Sigmoid colon (tissue), 7 donors: Measurements from ENCODE around the gene STK24. TPM values are rescaled to one million over a fixed set of nuclear protein-coding genes. Genes with fewer than 3 reads are reported as not detected.

Experiments
- DNase-seq: peaks from one replicate; pipeline ENCODE4 v3.0.0-alpha.2; 2019
- H3K27ac ChIP-seq, 4 donors: fragments of 200-600 bp; sonication (generic); one replicate each; pipeline ENCODE4 v1.5.1; 2016 to 2019; ENCODE audit warnings: mild to moderate bottlenecking in 1 of 4
- H3K27me3 ChIP-seq, 3 donors: fragments of 200-600 bp; sonication (generic); one replicate each; pipeline ENCODE4 v1.5.1; 2019; ENCODE audit warnings: mild to moderate bottlenecking in 1 of 3
- H3K36me3 ChIP-seq, 4 donors: fragments of 200-600 bp; sonication (generic); one replicate each; pipeline ENCODE4 v1.5.1; 2016 to 2019
- H3K4me1 ChIP-seq, 4 donors: fragments of 200-600 bp; sonication (generic); one replicate each; pipeline ENCODE4 v1.5.1; 2017 to 2019
- H3K4me3 ChIP-seq, 4 donors: fragments of 200-600 bp; sonication (generic); one replicate each; pipeline ENCODE4 v1.5.1; 2017 to 2019; ENCODE audit warnings: mild to moderate bottlenecking in 2 of 4, moderate library complexity in 1 of 4
- H3K9me3 ChIP-seq, 4 donors: fragments of 200-600 bp in 3 of 4; sonication (generic) in 3 of 4; one replicate each; pipeline versions ENCODE4 v1.5.1 to v1.6.1; 2013 to 2019
- EP300 ChIP-seq, 4 donors: sonication (generic); formaldehyde crosslinking; IDR thresholded peaks; one replicate each; pipeline ENCODE4 v1.6.1; 2017; ENCODE audit warnings: antibody characterized with exemption in 4 of 4
- POLR2A ChIP-seq, 2 donors: fragments of 450-650 bp; IDR thresholded peaks; one replicate each; pipeline ENCODE4 v1.6.1; 2016; ENCODE audit warnings: antibody characterized with exemption in 2 of 2, mild to moderate bottlenecking in 2 of 2, moderate library complexity in 2 of 2
- POLR2AphosphoS5 ChIP-seq, 4 donors: sonication (generic); formaldehyde crosslinking; IDR thresholded peaks; one replicate each; pipeline ENCODE4 v1.6.1; 2017; ENCODE audit warnings: antibody characterized with exemption in 4 of 4
- WGBS, 2 donors: extraction: QIAGEN DNeasy Blood & Tissue Kit; methylation state at CpG; one replicate each; pipeline ENCODE4 v1.1.7; 2013; 5-methylcytosine and 5-hydroxymethylcytosine counted together
- intact Hi-C: fragments of 100-400 bp; cut with DNase I; formaldehyde crosslinking; loops from one replicate; pipeline ENCODE4 v1.15.1; 2023
- polyA plus RNA-seq, 3 donors: library from polyadenylated mRNA; stranded (reverse); fragments of 200-250 nt; gene quantifications; one replicate each; pipeline ENCODE4 v1.2.3, GENCODE V29; 2013
- total RNA-seq, 4 donors: library from RNA; depleted of rRNA; stranded (reverse); fragments of >200 nt; gene quantifications; one replicate each; pipeline ENCODE4 v1.1.0, GENCODE V29; 2016
- TF ChIP-seq, protein P1 (sequence below), 4 experiments: fragments of 450-650 bp in 3 of 4; fragments of 200-600 bp in 1 of 4; IDR thresholded peaks; one replicate each; pipeline ENCODE4 v1.5.1; 2016 to 2019; ENCODE audit warnings: antibody characterized with exemption in 4 of 4, mild to moderate bottlenecking in 3 of 4, moderate library complexity in 2 of 4
- donor health status: healthy with polysubstance abuse.
- donor health status: Bipolar disorder and iron deficiency.
- donor health status: healthy.

The STK24 gene
- total and polyA plus RNA-seq, 7 donors: 59.7 to 200 (median 78.9) TPM

DNA sequence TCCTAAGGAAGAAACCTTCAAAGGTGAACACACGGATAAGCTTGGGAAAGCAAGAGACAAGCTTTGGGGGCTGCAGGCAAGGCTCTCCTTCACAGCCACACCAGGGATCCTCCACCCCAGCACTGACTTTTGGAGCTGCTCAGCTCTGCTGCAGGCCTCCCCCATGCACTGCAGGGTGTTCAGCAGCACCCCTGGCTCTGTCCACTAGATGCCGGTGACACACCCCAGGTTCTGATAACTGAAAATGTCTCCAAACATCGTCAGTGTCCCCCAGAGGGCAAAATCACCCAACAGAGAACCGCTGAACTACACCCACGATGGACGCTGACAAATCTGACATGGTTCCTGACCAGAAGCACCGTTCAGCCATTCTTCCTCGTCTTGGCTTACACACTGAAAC, 90.5 kb downstream of the STK24 start:
- no peak for DNase-seq
- peak overlapping the region in 3 of 4 donors; percentile 78 to 88 (median 84) for H3K27ac ChIP-seq
- WGBS, 2 donors: 90 to 92% methylated on average over 8 of the region's 8 CpGs
- no peak for TF ChIP-seq POLR2A (IDR thresholded peaks at IDR 0.05)
- TF ChIP-seq, protein P1, sequence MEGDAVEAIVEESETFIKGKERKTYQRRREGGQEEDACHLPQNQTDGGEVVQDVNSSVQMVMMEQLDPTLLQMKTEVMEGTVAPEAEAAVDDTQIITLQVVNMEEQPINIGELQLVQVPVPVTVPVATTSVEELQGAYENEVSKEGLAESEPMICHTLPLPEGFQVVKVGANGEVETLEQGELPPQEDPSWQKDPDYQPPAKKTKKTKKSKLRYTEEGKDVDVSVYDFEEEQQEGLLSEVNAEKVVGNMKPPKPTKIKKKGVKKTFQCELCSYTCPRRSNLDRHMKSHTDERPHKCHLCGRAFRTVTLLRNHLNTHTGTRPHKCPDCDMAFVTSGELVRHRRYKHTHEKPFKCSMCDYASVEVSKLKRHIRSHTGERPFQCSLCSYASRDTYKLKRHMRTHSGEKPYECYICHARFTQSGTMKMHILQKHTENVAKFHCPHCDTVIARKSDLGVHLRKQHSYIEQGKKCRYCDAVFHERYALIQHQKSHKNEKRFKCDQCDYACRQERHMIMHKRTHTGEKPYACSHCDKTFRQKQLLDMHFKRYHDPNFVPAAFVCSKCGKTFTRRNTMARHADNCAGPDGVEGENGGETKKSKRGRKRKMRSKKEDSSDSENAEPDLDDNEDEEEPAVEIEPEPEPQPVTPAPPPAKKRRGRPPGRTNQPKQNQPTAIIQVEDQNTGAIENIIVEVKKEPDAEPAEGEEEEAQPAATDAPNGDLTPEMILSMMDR (IDR thresholded peaks at IDR 0.05): no peak
- no peak for TF ChIP-seq POLR2AphosphoS5 (IDR thresholded peaks at IDR 0.05)
- TF ChIP-seq EP300 (IDR thresholded peaks at IDR 0.05): no peak
- H3K4me1 ChIP-seq: peaks cover 0 to 100% (median 97%) of the 10 kb centered on the region in 4 donors
- H3K4me3 ChIP-seq: no peak overlapping the region
- intact Hi-C loops: no loop called here
- H3K27me3 ChIP-seq: no peaks in the 10 kb centered on the region
- H3K36me3 ChIP-seq: no peaks in the 10 kb centered on the region
- H3K9me3 ChIP-seq: no peaks in the 10 kb centered on the region

- DNase-seq: no peak
- 91 to 93% methylated on average over 11 of the region's 11 CpGs for WGBS, 2 donors
- H3K27ac ChIP-seq: peak overlapping the region; percentile 73 to 88 (median 81)
- TF ChIP-seq POLR2AphosphoS5 (IDR thresholded peaks at IDR 0.05) (no peak), POLR2A (IDR thresholded peaks at IDR 0.05) (no peak), EP300 (IDR thresholded peaks at IDR 0.05) (no peak)
- TF ChIP-seq, protein P1 (IDR thresholded peaks at IDR 0.05): no peak
- peaks cover 0 to 100% (median 97%) of the 10 kb centered on the region in 4 donors for H3K4me1 ChIP-seq
- H3K27me3 ChIP-seq: no peaks in the 10 kb centered on the region
- no peak overlapping the region for H3K4me3 ChIP-seq
- no peaks in the 10 kb centered on the region for H3K36me3 ChIP-seq
- intact Hi-C loops: no loop called here
- no peaks in the 10 kb centered on the region for H3K9me3 ChIP-seq
Observed at GRCh38 chr13:98485561-98485960, 91.3 kb downstream of the STK24 start.

GRCh38 chr13:98484289-98485219, 92.4 kb downstream of the STK24 start:
- H3K4me1 ChIP-seq: peaks cover 0 to 100% (median 96%) of the 10 kb centered on the region in 4 donors
- intact Hi-C loops: no loop called here

GRCh38 chr13:98483601-98484288, 93.2 kb downstream of the STK24 start:
- WGBS, 2 donors: 27 to 66% methylated on average over 14 of the region's 14 CpGs
- intact Hi-C loops: loop anchor here (2.0 kb wide), 2 partner anchors 33 to 93 kb away; partner anchors contain the start of gene STK24
- Histone ChIP-seq H3K4me1 (peaks cover 0 to 100% (median 96%) of the 10 kb centered on the region in 4 donors), H3K9me3 (no peaks in the 10 kb centered on the region), H3K4me3 (no peak overlapping the region), H3K27ac (peak overlapping the region; percentile 73 to 88 (median 81)), H3K36me3 (no peaks in the 10 kb centered on the region), H3K27me3 (no peaks in the 10 kb centered on the region)
- DNase-seq: no peak
- TF ChIP-seq EP300 (IDR thresholded peaks at IDR 0.05) (no peak), POLR2A (IDR thresholded peaks at IDR 0.05) (no peak), POLR2AphosphoS5 (IDR thresholded peaks at IDR 0.05) (no peak)
- TF ChIP-seq, protein P1 (IDR thresholded peaks at IDR 0.05): no peak

More at GRCh38 chr13:98484289-98485219, 92.4 kb downstream of the STK24 start:
- WGBS, 2 donors: 8 to 42% methylated on average over 21 of the region's 21 CpGs
- no peak overlapping the region for H3K4me3 ChIP-seq
- no peaks in the 10 kb centered on the region for H3K9me3 ChIP-seq
- H3K36me3 ChIP-seq: no peaks in the 10 kb centered on the region
- TF ChIP-seq POLR2AphosphoS5 (IDR thresholded peaks at IDR 0.05): peak; percentile 25 to 51 (median 40)
- TF ChIP-seq, protein P1 (IDR thresholded peaks at IDR 0.05): no peak
- TF ChIP-seq EP300 (IDR thresholded peaks at IDR 0.05): peak in 2 of 4 donors; percentile 19 to 46
- peak in 1 of 2 donors; percentile 9 for TF ChIP-seq POLR2A (IDR thresholded peaks at IDR 0.05)
- peak overlapping the region; percentile 73 to 88 (median 81) for H3K27ac ChIP-seq
- H3K27me3 ChIP-seq: no peaks in the 10 kb centered on the region
- peak; percentile 91 for DNase-seq
